Measurements from ENCODE around the gene SLC22A13. TPM values are rescaled to one million over a fixed set of nuclear protein-coding genes. Genes with fewer than 3 reads are reported as not detected.
A peak's percentile ranks its signal among the peaks of the same experiment; 100 is the strongest.

Gene SLC22A13
- total and polyA plus RNA-seq, 9 of the 15 experiments (the other 6 are each of a cell fraction or from before 2014, with no cell fraction given), result 0.09 to 0.49 (median 0.17) TPM; not detected in 3

DNA sequence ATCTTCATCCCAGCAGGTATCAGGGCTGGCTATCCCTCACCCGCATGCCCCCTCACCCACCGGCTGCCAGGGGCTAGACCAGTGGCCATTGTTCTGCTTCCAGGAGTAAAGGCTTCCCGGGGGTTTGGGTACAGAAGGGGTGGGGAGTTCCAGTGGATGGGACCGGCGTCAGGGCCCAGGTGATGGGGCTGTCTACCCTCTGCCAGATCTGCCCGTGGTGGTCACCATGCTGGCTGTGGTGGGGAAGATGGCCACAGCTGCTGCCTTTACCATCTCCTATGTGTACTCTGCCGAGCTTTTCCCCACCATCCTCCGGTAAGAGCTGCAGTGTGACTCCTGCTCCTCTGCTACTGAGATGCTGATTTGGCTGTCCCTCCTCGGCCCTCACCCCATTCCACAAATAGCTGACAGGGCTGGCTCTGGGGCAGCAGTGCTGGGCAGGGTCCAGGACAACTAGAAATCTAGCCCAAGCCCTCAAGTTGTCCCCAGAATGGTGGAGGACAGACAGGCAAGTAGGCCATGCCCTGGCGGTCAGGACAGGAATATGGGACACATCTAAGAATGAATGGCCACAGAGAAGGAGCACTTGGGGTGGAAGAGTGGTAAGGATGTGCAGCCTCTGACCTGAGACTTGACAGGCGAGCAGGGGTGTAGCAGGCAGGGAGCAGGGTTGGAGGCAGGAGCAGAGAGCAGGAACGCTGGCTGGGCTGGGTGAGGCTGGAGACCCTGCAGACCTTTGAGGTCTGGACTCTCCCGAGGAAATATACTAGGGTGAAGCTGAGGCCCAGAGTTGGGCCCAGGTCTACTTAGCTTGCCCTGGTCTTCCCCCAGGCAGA lies 10.7 kb downstream of the SLC22A13 start:
- no TSS peak for BruUV-seq (replicated peaks)
- in situ Hi-C loops (cut with MboI), result no loop called here
- POLR2A ChIA-PET, result no interaction called here
- intact Hi-C loops (cut with micrococcal nuclease), result no loop called here
- 38% methylated on average over 13 of the region's 13 CpGs for WGBS (ENCODE audit: insufficient coverage, low coverage, missing lambda C conversion rate)
- no peak overlapping the region for H3K4me2 ChIP-seq (ENCODE audit: insufficient read depth, low read length)
- peaks cover 3% of the 10 kb centered on the region for H3K9me1 ChIP-seq (ENCODE audit: control insufficient read depth, insufficient read depth, low read length)
- ATAC-seq, result no peak
- FAIRE-seq, result no peak
- H3K4me1 ChIP-seq (replicated peaks in 1 of 2; ENCODE audit: control insufficient read depth in 2 of 2, insufficient read depth in 2 of 2, low read length in 2 of 2), result peaks cover 0 to 14% of the 10 kb centered on the region in 2 experiments; a peak in 2 of 5 replicates
- no peak for DNase-seq (ENCODE audit: extremely low read depth in 1 of 4, low spot score in 3 of 4)
- no peaks in the 10 kb centered on the region for H3K36me3 ChIP-seq (ENCODE audit: control insufficient read depth, insufficient read depth, low read length)
- no peaks in the 10 kb centered on the region for H3K9me3 ChIP-seq (replicated peaks; ENCODE audit: control insufficient read depth, insufficient read depth, low read depth, low read length)
- H2AFZ ChIP-seq (ENCODE audit: low read depth, low read length), result no peak overlapping the region
- H3K4me3 ChIP-seq, result no peak overlapping the region
- H4K20me1 ChIP-seq (replicated peaks; ENCODE audit: control insufficient read depth, insufficient read depth, low read length), result no peaks in the 10 kb centered on the region
- CTCF ChIA-PET (ENCODE audit: low intra/inter-chr PET ratio), result no interaction called here
- TF ChIP-seq ZFPM2 (CRISPR knock-in tag; IDR thresholded peaks at IDR 0.05), result no peak
- TF ChIP-seq, protein P1, sequence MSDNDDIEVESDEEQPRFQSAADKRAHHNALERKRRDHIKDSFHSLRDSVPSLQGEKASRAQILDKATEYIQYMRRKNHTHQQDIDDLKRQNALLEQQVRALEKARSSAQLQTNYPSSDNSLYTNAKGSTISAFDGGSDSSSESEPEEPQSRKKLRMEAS (CRISPR knock-in tag; IDR thresholded peaks at IDR 0.05), result 0 out of 2 replicates have a peak, but pooled peaks have one; percentile 13
- no peak for TF ChIP-seq SETDB1 (IDR thresholded peaks at IDR 0.05; ENCODE audit: low read length)
- H3K27ac ChIP-seq (ENCODE audit: extremely low read depth, low read depth, low read length), result no peak overlapping the region
- H3K9ac ChIP-seq (ENCODE audit: insufficient read depth in 1 of 2, low read depth in 2 of 2, low read length in 2 of 2), result peak overlapping the region in 1 of 2 experiments; percentile 56; a peak in 1 of 4 replicates
- H3K79me2 ChIP-seq (ENCODE audit: control insufficient read depth, insufficient read depth, low read length), result no peaks in the 10 kb centered on the region
- H3K27me3 ChIP-seq (ENCODE audit: control insufficient read depth in 2 of 2, insufficient read depth in 2 of 2, low read length in 2 of 2), result no peaks in the 10 kb centered on the region; a peak in 3 of 5 replicates

Data from K562 (cell line).